ENCODE results near the gene RPH3AL. TPM values are rescaled to one million over a fixed set of nuclear protein-coding genes. Genes with fewer than 3 reads are reported as not detected.
"Not testable (repeated sequence)": the region's sequence is repeated elsewhere in the genome, so short reads cannot be mapped to it uniquely, and the experiment has no call there.

RPH3AL gene
- total and polyA plus RNA-seq, 2 donors, result 2.6 to 3.2 TPM

- H3K4me1 ChIP-seq (ENCODE audit: control insufficient read depth in 2 of 2, insufficient read depth in 2 of 2, low read length in 2 of 2), result no peaks in the 10 kb centered on the region
- DNase-seq (ENCODE audit: low read depth in 6 of 9, low spot score in 9 of 9), result no peak
- H3K9me3 ChIP-seq (ENCODE audit: control insufficient read depth in 2 of 2, insufficient read depth in 1 of 2, low read length in 1 of 2), result peaks cover 0 to 13% of the 10 kb centered on the region in 2 donors
- H3K4me3 ChIP-seq (ENCODE audit: low read length in 2 of 2), result no peak overlapping the region
- 97% methylated on average over 13 of the region's 13 CpGs for WGBS
- no peaks in the 10 kb centered on the region for H3K36me3 ChIP-seq (ENCODE audit: control insufficient read depth in 2 of 2, insufficient read depth in 2 of 2, low read length in 1 of 2)
- no peak overlapping the region for H3K27ac ChIP-seq (ENCODE audit: low read depth in 1 of 2, low read length in 1 of 2)
- H3K27me3 ChIP-seq (ENCODE audit: control insufficient read depth in 2 of 2, insufficient read depth in 1 of 2, low read length in 1 of 2), result peaks cover 0 to 8% of the 10 kb centered on the region in 2 donors
These were observed 19.0 kb upstream of the RPH3AL start for GRCh38 chr17:371583-371982.

- not testable (repeated sequence) for H3K4me1 ChIP-seq (ENCODE audit: control insufficient read depth in 2 of 2, insufficient read depth in 2 of 2, low read length in 2 of 2); DNase-seq (ENCODE audit: low read depth in 6 of 9, low spot score in 9 of 9); H3K27me3 ChIP-seq (ENCODE audit: control insufficient read depth in 2 of 2, insufficient read depth in 1 of 2, low read length in 1 of 2); H3K27ac ChIP-seq (ENCODE audit: low read depth in 1 of 2, low read length in 1 of 2); H3K36me3 ChIP-seq (ENCODE audit: control insufficient read depth in 2 of 2, insufficient read depth in 2 of 2, low read length in 1 of 2); H3K4me3 ChIP-seq (ENCODE audit: low read length in 2 of 2)
- WGBS, result 97% methylated on average over 17 of the region's 17 CpGs
- peaks cover 0 to 16% of the 10 kb centered on the region in 2 donors for H3K9me3 ChIP-seq (ENCODE audit: control insufficient read depth in 2 of 2, insufficient read depth in 1 of 2, low read length in 1 of 2)
These were observed 15.0 kb upstream of the RPH3AL start for GRCh38 chr17:367656-368055.

DNA sequence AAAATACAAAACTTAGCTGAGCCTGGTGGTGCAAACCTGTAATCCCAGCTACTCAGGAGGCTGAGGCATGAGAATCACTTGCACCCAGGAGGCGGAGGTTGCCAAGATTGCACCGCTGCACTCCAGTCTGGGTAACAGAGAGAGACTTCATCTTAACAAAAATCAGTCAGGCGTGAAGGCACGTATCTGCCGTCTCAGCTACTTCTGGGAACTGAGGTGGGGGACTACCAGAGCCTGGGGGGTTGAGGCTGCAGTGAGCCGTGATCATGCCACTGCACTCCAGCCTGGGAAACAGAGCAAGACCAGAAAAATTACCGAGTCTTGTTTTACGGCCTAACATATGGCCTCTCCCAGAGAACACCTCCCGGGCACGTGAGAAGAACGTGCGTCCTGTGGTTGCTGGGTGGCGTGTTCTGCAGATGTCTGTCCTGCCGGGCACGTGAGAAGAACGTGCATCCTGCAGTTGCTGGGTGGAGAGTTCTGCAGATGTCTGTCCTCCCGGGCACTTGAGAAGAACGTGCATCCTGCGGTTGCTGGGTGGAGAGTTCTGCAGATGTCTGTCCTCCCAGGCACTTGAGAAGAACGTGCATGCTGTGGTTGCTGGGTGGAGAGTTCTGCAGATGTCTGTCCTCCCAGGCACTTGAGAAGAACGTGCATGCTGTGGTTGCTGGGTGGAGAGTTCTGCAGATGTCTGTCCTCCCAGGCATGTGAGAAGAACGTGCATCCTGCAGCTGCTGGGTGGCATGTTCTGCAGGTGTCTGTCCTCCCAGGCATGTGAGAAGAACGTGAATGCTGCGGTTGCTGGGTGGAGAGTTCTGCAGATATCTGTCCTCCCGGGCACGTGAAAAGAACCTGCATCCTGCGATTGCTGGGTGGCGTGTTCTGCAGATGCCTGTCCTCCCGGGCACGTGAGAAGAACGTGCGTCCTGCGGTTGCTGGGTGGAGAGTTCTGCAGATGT is 14.3 kb upstream of the RPH3AL start:
- 59% methylated on average over 33 of the region's 33 CpGs for WGBS
- not testable (repeated sequence) for H3K36me3 ChIP-seq (ENCODE audit: control insufficient read depth in 2 of 2, insufficient read depth in 2 of 2, low read length in 1 of 2); H3K27me3 ChIP-seq (ENCODE audit: control insufficient read depth in 2 of 2, insufficient read depth in 1 of 2, low read length in 1 of 2); H3K4me1 ChIP-seq (ENCODE audit: control insufficient read depth in 2 of 2, insufficient read depth in 2 of 2, low read length in 2 of 2); DNase-seq (ENCODE audit: low read depth in 6 of 9, low spot score in 9 of 9); H3K4me3 ChIP-seq (ENCODE audit: low read length in 2 of 2); H3K27ac ChIP-seq (ENCODE audit: low read depth in 1 of 2, low read length in 1 of 2)
- peaks cover 0 to 16% of the 10 kb centered on the region in 2 donors for H3K9me3 ChIP-seq (ENCODE audit: control insufficient read depth in 2 of 2, insufficient read depth in 1 of 2, low read length in 1 of 2)

DNA sequence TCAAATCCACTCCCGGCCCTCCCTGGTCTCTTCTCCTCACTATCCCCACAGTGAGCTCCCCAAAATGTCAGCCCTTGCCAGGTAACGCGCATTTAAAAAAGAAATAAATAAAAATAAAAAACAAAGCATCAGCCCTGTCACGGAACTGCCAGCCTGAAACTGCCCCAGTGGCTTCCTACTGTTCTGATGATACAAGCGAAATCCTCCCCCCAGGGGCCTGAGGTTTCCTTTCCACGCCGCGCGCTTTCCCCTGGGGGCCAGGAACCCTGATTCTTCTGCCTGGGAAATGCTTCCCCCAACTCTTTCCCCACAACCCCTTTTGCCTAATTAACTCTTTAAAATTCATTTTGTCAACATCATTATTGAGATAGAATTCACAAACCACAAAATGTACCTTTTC is 12.2 kb upstream of the RPH3AL start:
- no peak overlapping the region for H3K4me3 ChIP-seq (ENCODE audit: low read length in 2 of 2)
- H3K27me3 ChIP-seq (ENCODE audit: control insufficient read depth in 2 of 2, insufficient read depth in 1 of 2, low read length in 1 of 2), result no peaks in the 10 kb centered on the region
- H3K4me1 ChIP-seq (ENCODE audit: control insufficient read depth in 2 of 2, insufficient read depth in 2 of 2, low read length in 2 of 2), result no peaks in the 10 kb centered on the region
- 39% methylated on average over 9 of the region's 9 CpGs for WGBS
- H3K27ac ChIP-seq (ENCODE audit: low read depth in 1 of 2, low read length in 1 of 2), result no peak overlapping the region
- no peak for DNase-seq (ENCODE audit: low read depth in 6 of 9, low spot score in 9 of 9)
- peaks cover 1 to 16% of the 10 kb centered on the region in 2 donors for H3K9me3 ChIP-seq (ENCODE audit: control insufficient read depth in 2 of 2, insufficient read depth in 1 of 2, low read length in 1 of 2)
- H3K36me3 ChIP-seq (ENCODE audit: control insufficient read depth in 2 of 2, insufficient read depth in 2 of 2, low read length in 1 of 2), result no peaks in the 10 kb centered on the region

- DNase-seq (ENCODE audit: low read depth in 6 of 9, low spot score in 9 of 9), result no peak
- H3K4me3 ChIP-seq (ENCODE audit: low read length in 2 of 2), result no peak overlapping the region
- no peaks in the 10 kb centered on the region for H3K36me3 ChIP-seq (ENCODE audit: control insufficient read depth in 2 of 2, insufficient read depth in 2 of 2, low read length in 1 of 2)
- no peaks in the 10 kb centered on the region for H3K4me1 ChIP-seq (ENCODE audit: control insufficient read depth in 2 of 2, insufficient read depth in 2 of 2, low read length in 2 of 2)
- WGBS, result 77% methylated on average over 8 of the region's 8 CpGs
- H3K9me3 ChIP-seq (ENCODE audit: control insufficient read depth in 2 of 2, insufficient read depth in 1 of 2, low read length in 1 of 2), result peaks cover 1 to 16% of the 10 kb centered on the region in 2 donors
- no peaks in the 10 kb centered on the region for H3K27me3 ChIP-seq (ENCODE audit: control insufficient read depth in 2 of 2, insufficient read depth in 1 of 2, low read length in 1 of 2)
- H3K27ac ChIP-seq (ENCODE audit: low read depth in 1 of 2, low read length in 1 of 2), result no peak overlapping the region
These were observed 11.7 kb upstream of the RPH3AL start for GRCh38 chr17:364308-364707.

DNA sequence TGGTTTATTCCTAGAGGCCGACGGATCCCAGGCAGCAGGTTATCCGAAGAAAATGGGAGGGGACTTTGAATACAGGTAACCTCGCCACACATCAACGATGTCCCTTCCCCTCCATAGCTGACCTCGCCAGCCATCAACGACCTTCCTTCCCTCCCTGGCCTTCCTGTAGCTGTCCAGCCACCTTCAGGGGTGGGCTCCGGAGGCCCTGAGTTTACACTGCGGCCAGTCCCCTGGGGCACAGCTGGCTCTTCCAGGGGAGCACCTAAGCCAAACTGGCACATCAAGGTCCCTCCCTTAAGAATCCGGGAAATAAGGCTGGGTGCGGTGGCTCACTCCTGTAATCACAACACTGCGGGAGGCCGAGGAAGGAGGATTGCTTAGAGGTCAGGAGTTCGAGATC is 10.1 kb upstream of the RPH3AL start:
- Histone ChIP-seq H3K9me3 (ENCODE audit: control insufficient read depth in 2 of 2, insufficient read depth in 1 of 2, low read length in 1 of 2) (peaks cover 1 to 13% of the 10 kb centered on the region in 2 donors), H3K27me3 (ENCODE audit: control insufficient read depth in 2 of 2, insufficient read depth in 1 of 2, low read length in 1 of 2) (no peaks in the 10 kb centered on the region), H3K4me1 (ENCODE audit: control insufficient read depth in 2 of 2, insufficient read depth in 2 of 2, low read length in 2 of 2) (no peaks in the 10 kb centered on the region), H3K27ac (ENCODE audit: low read depth in 1 of 2, low read length in 1 of 2) (no peak overlapping the region), H3K36me3 (ENCODE audit: control insufficient read depth in 2 of 2, insufficient read depth in 2 of 2, low read length in 1 of 2) (no peaks in the 10 kb centered on the region), H3K4me3 (ENCODE audit: low read length in 2 of 2) (no peak overlapping the region)
- DNase-seq (ENCODE audit: low read depth in 6 of 9, low spot score in 9 of 9), result no peak
- WGBS, result 92% methylated on average over 14 of the region's 14 CpGs

DNA sequence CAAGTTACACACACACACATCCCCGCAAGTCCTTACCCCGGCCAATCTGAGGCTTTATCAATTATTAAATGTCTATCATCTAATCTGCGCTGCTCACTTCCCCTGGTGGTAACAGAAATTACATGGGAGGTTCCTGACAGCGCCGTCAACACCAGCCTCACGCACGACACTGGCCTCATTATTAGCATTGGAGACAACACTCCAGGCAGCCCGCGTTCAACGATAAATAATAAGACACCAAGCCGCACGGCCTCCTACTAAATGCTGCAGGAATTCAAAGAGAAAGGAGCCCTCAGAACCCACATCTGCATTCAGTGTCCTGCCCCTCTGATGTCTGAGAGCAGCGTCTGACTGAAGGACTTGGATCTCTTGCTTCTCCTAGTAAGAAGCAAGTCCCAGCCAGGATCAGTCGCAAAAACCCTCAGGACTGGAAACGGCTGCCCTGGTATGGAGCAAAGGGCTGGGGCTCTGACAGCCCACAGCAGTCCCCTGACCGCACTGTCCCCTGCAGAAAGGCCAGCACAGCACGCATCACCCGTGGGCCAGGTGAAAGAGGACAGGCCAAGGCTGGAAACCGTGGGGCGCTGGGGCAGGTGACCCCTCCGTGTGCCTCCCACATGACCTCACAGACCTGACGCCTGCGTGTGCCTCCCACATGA is 7.6 kb upstream of the RPH3AL start:
- H3K36me3 ChIP-seq (ENCODE audit: control insufficient read depth in 2 of 2, insufficient read depth in 2 of 2, low read length in 1 of 2), result no peaks in the 10 kb centered on the region
- no peak overlapping the region for H3K4me3 ChIP-seq (ENCODE audit: low read length in 2 of 2)
- 88% methylated on average over 23 of the region's 23 CpGs for WGBS
- no peaks in the 10 kb centered on the region for H3K4me1 ChIP-seq (ENCODE audit: control insufficient read depth in 2 of 2, insufficient read depth in 2 of 2, low read length in 2 of 2)
- no peak for DNase-seq (ENCODE audit: low read depth in 6 of 9, low spot score in 9 of 9)
- H3K27me3 ChIP-seq (ENCODE audit: control insufficient read depth in 2 of 2, insufficient read depth in 1 of 2, low read length in 1 of 2), result no peaks in the 10 kb centered on the region
- H3K27ac ChIP-seq (ENCODE audit: low read depth in 1 of 2, low read length in 1 of 2), result no peak overlapping the region
- H3K9me3 ChIP-seq (ENCODE audit: control insufficient read depth in 2 of 2, insufficient read depth in 1 of 2, low read length in 1 of 2), result peaks cover 1 to 13% of the 10 kb centered on the region in 2 donors

DNA sequence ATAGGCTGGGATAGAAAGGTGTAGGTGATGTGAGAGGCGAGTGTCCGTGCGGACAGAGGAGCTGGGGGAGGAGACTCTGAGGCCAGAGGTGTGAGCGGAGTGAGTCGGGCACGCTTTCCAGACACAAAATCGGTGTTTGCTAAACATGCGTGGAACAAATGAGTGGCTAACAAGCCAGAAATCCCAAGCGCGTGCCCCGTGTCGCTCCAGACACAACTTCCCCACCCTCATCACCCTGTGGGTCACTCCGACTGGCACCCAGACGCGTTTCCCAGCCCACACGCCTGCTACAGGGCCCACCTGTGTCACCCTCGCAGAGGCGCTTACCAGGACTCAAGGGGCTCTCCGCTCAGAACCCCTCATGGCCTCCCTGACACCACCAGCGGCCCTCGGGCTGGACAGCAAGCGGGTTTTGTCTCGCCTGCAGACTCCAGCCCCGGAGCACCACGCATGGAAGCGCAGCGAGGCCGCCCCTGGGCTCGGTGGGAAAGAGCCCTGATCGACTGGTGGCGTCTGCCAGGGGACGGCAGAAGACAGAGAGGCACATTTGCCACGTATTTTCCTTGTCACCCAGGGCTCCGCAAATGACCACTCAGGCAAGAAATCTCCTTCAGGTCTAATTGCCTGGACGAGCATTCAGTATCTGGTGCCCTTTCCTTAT is 6.0 kb upstream of the RPH3AL start:
- Histone ChIP-seq H3K36me3 (ENCODE audit: control insufficient read depth in 2 of 2, insufficient read depth in 2 of 2, low read length in 1 of 2) (no peaks in the 10 kb centered on the region), H3K27me3 (ENCODE audit: control insufficient read depth in 2 of 2, insufficient read depth in 1 of 2, low read length in 1 of 2) (no peaks in the 10 kb centered on the region), H3K27ac (ENCODE audit: low read depth in 1 of 2, low read length in 1 of 2) (no peak overlapping the region), H3K9me3 (ENCODE audit: control insufficient read depth in 2 of 2, insufficient read depth in 1 of 2, low read length in 1 of 2) (peaks cover 1 to 20% of the 10 kb centered on the region in 2 donors), H3K4me3 (ENCODE audit: low read length in 2 of 2) (no peak overlapping the region), H3K4me1 (ENCODE audit: control insufficient read depth in 2 of 2, insufficient read depth in 2 of 2, low read length in 2 of 2) (no peaks in the 10 kb centered on the region)
- WGBS, result 96% methylated on average over 35 of the region's 35 CpGs
- DNase-seq (ENCODE audit: low read depth in 6 of 9, low spot score in 9 of 9), result no peak

- Histone ChIP-seq H3K27ac (ENCODE audit: low read depth in 1 of 2, low read length in 1 of 2) (no peak overlapping the region), H3K36me3 (ENCODE audit: control insufficient read depth in 2 of 2, insufficient read depth in 2 of 2, low read length in 1 of 2) (no peaks in the 10 kb centered on the region), H3K27me3 (ENCODE audit: control insufficient read depth in 2 of 2, insufficient read depth in 1 of 2, low read length in 1 of 2) (no peaks in the 10 kb centered on the region), H3K4me3 (ENCODE audit: low read length in 2 of 2) (no peak overlapping the region), H3K9me3 (ENCODE audit: control insufficient read depth in 2 of 2, insufficient read depth in 1 of 2, low read length in 1 of 2) (peaks cover 1 to 20% of the 10 kb centered on the region in 2 donors), H3K4me1 (ENCODE audit: control insufficient read depth in 2 of 2, insufficient read depth in 2 of 2, low read length in 2 of 2) (peaks cover 0 to 5% of the 10 kb centered on the region in 2 donors)
- DNase-seq (ENCODE audit: low read depth in 6 of 9, low spot score in 9 of 9), result no peak
- WGBS, result 73% methylated on average over 14 of the region's 14 CpGs
These were observed 5.0 kb upstream of the RPH3AL start for GRCh38 chr17:357644-358043.
